Hepatocyte (in vitro differentiated cells): ENCODE data around the gene HFE. TPM values are rescaled to one million over a fixed set of nuclear protein-coding genes. Genes with fewer than 3 reads are reported as not detected.

Experiments used
- DNase-seq: peaks from one replicate; pipeline ENCODE4 v3.0.0-alpha.2; 2016; ENCODE audit warnings: low spot score
- H2AFZ ChIP-seq: fragments of 200-600 bp; sonication (generic); 2 replicates; pipeline ENCODE4 v1.6.0; 2016; ENCODE audit warnings: antibody characterized with exemption, mild to moderate bottlenecking
- H3K27ac ChIP-seq: fragments of 200-600 bp; sonication (generic); 2 replicates; pipeline ENCODE4 v1.5.1; 2016; ENCODE audit warnings: mild to moderate bottlenecking
- H3K27me3 ChIP-seq: fragments of 200-600 bp; sonication (generic); 2 replicates; pipeline ENCODE4 v1.6.1; 2016
- H3K36me3 ChIP-seq: fragments of 200-600 bp; sonication (generic); replicated peaks from 2 replicates; pipeline ENCODE4 v1.5.1; 2016; ENCODE audit warnings: low read depth; ENCODE audit not compliant: insufficient read depth
- H3K4me1 ChIP-seq: fragments of 200-600 bp; sonication (generic); 2 replicates; pipeline ENCODE4 v1.5.1; 2016; ENCODE audit warnings: mild to moderate bottlenecking, moderate library complexity; ENCODE audit not compliant: insufficient read depth
- H3K4me2 ChIP-seq: fragments of 200-600 bp; sonication (generic); 2 replicates; pipeline ENCODE4 v1.6.0; 2016
- H3K4me3 ChIP-seq: fragments of 200-600 bp; sonication (generic); 2 replicates; pipeline ENCODE4 v1.5.1; 2016; ENCODE audit warnings: mild to moderate bottlenecking
- H3K79me2 ChIP-seq: fragments of 200-600 bp; sonication (generic); 2 replicates; pipeline ENCODE4 v1.6.0; 2017; ENCODE audit warnings: mild to moderate bottlenecking
- H3K9me2 ChIP-seq: fragments of 200-600 bp; sonication (generic); replicated peaks from 2 replicates; pipeline ENCODE4 v1.6.0; 2017; ENCODE audit warnings: mild to moderate bottlenecking; ENCODE audit not compliant: insufficient read depth
- H3K9me3 ChIP-seq: fragments of 200-600 bp; sonication (generic); 2 replicates; pipeline ENCODE4 v1.5.1; 2016; ENCODE audit warnings: low read depth, mild to moderate bottlenecking
- H4K20me1 ChIP-seq: fragments of 200-600 bp; sonication (generic); 2 replicates; pipeline ENCODE4 v1.6.0; 2016; ENCODE audit warnings: mild to moderate bottlenecking; ENCODE audit not compliant: insufficient read depth, poor library complexity, severe bottlenecking
- EZH2 ChIP-seq: fragments of 200-600 bp; sonication (generic); IDR thresholded peaks from 2 replicates; pipeline ENCODE4 v1.6.1; 2016; ENCODE audit warnings: antibody characterized with exemption, mild to moderate bottlenecking, borderline replicate concordance
- EZH2phosphoT487 ChIP-seq: fragments of 200-600 bp; sonication (generic); IDR thresholded peaks from one replicate; pipeline ENCODE4 v1.6.1; 2018; ENCODE audit warnings: antibody characterized with exemption, mild to moderate bottlenecking, low read depth, moderate library complexity; ENCODE audit not compliant: unreplicated experiment, severe bottlenecking
- WGBS: methylation state at CpG from one replicate; pipeline ENCODE4 v1.1.6; 2016; ENCODE audit warnings: low lambda C conversion rate; ENCODE audit errors: missing lambda C conversion rate; 5-methylcytosine and 5-hydroxymethylcytosine counted together
- polyA plus RNA-seq: library from polyadenylated mRNA; unstranded; fragments of >200 nt; fragmentation: Nextera tagmentation; extraction: Ambion mirVana; gene quantifications from 2 replicates; pipeline ENCODE4 v1.2.1, GENCODE V29; 2016
- total RNA-seq: library from RNA; depleted of rRNA; stranded (reverse); fragments of >200 nt; gene quantifications from 2 replicates; pipeline ENCODE4 v1.2.3, GENCODE V29; 2014
- TF ChIP-seq, protein P1 (sequence below): fragments of 200-600 bp; sonication (generic); IDR thresholded peaks from 2 replicates; pipeline ENCODE4 v1.5.1; 2016; ENCODE audit warnings: antibody characterized with exemption, mild to moderate bottlenecking; ENCODE audit not compliant: poor library complexity

The HFE gene
- total and polyA plus RNA-seq, 2 experiments from 2014 or later: 3.6 to 7.4 TPM

DNA sequence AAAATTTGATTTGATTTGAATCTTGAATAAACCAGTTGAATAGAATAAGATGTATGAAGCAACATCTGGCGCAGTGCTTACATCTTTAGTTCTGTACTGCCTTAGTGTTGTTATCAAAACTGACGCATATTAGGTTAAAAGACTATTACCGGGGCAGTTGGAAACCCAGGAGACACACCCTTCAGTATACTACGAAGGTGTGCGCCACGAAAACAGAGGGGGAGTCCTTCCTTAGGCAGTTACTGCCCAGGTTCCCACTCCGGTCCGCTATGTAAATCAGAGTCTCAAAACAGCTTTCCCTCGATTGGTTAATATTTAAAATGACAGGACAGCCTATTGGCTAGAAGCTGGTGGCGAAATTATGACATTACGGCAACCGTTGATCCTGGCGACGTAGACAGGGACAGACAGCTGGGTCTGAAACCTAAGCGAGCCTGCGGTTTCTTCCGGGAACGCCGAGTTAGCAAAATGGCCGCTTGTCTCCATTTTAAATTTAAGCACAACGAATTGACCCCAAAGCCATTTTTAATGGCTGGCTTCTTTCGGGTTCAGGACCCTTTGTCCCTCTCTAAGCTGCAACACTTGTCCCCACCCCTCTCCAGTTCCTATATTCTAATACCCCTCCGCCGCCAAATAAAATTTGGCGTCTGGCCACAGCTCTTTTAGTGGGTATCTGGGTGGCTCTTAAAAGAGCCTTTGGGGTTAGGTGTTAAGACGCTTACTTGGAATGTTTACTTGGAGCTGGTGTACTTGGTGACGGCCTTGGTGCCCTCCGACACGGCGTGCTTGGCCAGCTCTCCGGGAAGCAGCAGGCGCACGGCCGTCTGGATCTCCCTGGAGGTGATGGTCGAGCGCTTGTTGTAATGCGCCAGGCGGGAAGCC, 35.8 kb downstream of the HFE start:
- Histone ChIP-seq H3K36me3 (no peaks in the 10 kb centered on the region), H3K9me2 (no peaks in the 10 kb centered on the region), H3K27ac (peak overlapping the region; percentile 97), H3K4me2 (peak overlapping the region; percentile 77), H3K27me3 (no peaks in the 10 kb centered on the region), H2AFZ (no peak overlapping the region), H3K4me3 (peak overlapping the region; percentile 62), H3K4me1 (peaks cover 9% of the 10 kb centered on the region), H3K9me3 (no peaks in the 10 kb centered on the region), H4K20me1 (peaks cover 40% of the 10 kb centered on the region), H3K79me2 (peaks cover 46% of the 10 kb centered on the region)
- TF ChIP-seq, protein P1, sequence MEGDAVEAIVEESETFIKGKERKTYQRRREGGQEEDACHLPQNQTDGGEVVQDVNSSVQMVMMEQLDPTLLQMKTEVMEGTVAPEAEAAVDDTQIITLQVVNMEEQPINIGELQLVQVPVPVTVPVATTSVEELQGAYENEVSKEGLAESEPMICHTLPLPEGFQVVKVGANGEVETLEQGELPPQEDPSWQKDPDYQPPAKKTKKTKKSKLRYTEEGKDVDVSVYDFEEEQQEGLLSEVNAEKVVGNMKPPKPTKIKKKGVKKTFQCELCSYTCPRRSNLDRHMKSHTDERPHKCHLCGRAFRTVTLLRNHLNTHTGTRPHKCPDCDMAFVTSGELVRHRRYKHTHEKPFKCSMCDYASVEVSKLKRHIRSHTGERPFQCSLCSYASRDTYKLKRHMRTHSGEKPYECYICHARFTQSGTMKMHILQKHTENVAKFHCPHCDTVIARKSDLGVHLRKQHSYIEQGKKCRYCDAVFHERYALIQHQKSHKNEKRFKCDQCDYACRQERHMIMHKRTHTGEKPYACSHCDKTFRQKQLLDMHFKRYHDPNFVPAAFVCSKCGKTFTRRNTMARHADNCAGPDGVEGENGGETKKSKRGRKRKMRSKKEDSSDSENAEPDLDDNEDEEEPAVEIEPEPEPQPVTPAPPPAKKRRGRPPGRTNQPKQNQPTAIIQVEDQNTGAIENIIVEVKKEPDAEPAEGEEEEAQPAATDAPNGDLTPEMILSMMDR: no peak
- TF ChIP-seq EZH2phosphoT487: no peak
- TF ChIP-seq EZH2: no peak
- 1% methylated on average over 38 of the region's 38 CpGs for WGBS
- DNase-seq: peak; percentile 93

DNA sequence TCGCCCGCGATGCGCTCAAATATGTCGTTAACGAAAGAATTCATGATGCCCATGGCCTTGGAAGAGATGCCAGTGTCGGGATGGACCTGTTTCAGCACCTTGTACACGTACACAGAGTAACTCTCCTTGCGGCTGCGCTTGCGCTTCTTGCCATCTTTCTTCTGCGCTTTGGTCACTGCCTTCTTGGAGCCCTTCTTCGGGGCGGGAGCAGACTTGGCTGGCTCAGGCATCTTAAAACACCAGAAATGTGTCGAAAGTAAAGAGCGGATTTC, 36.4 kb downstream of the HFE start:
- Histone ChIP-seq H3K27ac (peak overlapping the region; percentile 97), H3K4me3 (peak overlapping the region; percentile 62), H3K4me1 (peaks cover 12% of the 10 kb centered on the region), H4K20me1 (peaks cover 45% of the 10 kb centered on the region), H3K79me2 (peaks cover 52% of the 10 kb centered on the region), H3K4me2 (peak overlapping the region; percentile 77), H3K9me2 (no peaks in the 10 kb centered on the region), H2AFZ (no peak overlapping the region), H3K27me3 (no peaks in the 10 kb centered on the region), H3K36me3 (no peaks in the 10 kb centered on the region), H3K9me3 (no peaks in the 10 kb centered on the region)
- WGBS: 0% methylated on average over 16 of the region's 16 CpGs
- TF ChIP-seq, protein P1: no peak
- TF ChIP-seq EZH2phosphoT487 (no peak), EZH2 (no peak)
- DNase-seq: no peak

DNA sequence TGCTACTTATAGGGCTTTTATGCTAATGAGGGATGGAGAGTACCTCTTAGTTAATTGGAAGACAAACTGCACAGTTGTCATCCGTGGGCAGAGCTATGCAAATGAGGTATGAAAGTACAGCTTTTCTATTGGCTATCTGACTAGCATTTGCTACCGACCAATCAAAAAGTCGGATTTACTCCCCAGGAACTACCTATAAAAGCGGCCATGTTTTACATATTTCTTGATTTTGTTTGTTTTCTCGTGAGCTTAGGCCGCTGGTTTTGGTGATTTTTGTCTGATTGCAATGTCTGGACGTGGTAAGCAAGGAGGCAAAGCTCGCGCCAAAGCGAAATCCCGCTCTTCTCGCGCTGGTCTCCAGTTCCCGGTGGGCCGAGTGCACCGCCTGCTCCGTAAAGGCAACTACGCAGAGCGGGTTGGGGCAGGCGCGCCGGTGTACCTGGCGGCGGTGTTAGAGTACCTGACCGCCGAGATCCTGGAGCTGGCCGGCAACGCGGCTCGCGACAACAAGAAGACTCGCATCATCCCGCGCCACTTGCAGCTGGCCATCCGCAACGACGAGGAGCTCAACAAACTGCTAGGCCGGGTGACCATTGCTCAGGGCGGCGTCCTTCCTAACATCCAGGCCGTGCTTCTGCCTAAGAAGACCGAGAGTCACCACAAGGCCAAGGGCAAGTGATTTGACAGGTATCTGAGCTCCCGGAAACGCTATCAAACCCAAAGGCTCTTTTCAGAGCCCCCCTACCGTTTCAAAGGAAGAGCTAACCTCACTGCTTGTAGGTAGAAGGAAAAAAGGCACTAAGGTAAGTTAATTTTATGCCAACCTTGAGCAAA, 36.9 kb downstream of the HFE start:
- WGBS: under 1% methylated on average over 43 of the region's 45 CpGs
- Histone ChIP-seq H3K9me3 (no peaks in the 10 kb centered on the region), H2AFZ (no peak overlapping the region), H3K4me3 (peak overlapping the region; percentile 89), H3K27ac (peak overlapping the region; percentile 97), H3K36me3 (no peaks in the 10 kb centered on the region), H3K27me3 (no peaks in the 10 kb centered on the region), H3K4me1 (peaks cover 13% of the 10 kb centered on the region), H3K9me2 (no peaks in the 10 kb centered on the region), H3K4me2 (peak overlapping the region; percentile 78), H3K79me2 (peaks cover 57% of the 10 kb centered on the region), H4K20me1 (peaks cover 51% of the 10 kb centered on the region)
- peak; percentile 95 for DNase-seq
- no peak for TF ChIP-seq EZH2phosphoT487
- TF ChIP-seq EZH2: no peak
- TF ChIP-seq, protein P1: no peak
